GM19455 (cell line): ENCODE results near the gene PAPOLA.

Source experiments
- ATAC-seq: cut with Tn5 transposase; IDR thresholded peaks from one replicate; pipeline ENCODE4 v1.9.1; 2021; ENCODE audit not compliant: unreplicated experiment

The PAPOLA gene

DNA sequence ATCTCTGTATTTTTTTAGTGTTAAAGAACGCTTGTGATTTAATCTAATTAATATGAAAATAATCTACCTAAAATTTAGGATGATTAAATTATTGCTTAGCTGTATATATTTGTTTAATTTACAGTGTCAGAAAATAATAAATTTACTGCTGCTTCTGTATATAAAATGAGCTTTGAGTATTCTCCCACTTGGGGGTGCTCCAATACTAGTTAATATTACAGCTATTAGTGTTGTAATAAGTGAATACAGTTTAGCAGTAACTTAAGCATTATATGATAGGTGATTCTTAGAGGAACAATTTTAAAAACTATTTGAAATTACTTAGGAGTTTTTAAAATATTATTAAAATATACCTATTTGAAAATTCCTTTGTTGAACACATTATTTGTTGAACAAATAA, 62.2 kb downstream of the PAPOLA start:
- ATAC-seq = no peak

DNA sequence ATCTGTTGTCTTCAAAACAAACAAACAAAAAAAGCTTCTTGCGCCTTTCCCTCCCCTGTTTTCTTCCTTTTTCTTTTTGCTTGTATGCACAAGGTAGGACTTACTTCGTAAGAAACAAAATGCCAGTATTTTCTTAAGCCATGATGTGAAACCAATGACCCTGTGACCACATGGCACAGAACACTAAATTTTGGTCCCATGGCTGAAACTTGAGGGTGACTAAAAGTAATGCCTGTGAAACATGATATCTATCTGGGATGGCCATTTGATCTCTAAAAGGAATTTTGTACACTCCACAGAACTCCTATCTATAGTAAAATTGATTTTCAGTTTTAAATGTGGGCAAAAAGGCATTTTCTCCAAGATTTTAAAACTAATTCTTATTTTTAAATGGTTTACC, 63.6 kb downstream of the PAPOLA start:
- no peak for ATAC-seq

DNA sequence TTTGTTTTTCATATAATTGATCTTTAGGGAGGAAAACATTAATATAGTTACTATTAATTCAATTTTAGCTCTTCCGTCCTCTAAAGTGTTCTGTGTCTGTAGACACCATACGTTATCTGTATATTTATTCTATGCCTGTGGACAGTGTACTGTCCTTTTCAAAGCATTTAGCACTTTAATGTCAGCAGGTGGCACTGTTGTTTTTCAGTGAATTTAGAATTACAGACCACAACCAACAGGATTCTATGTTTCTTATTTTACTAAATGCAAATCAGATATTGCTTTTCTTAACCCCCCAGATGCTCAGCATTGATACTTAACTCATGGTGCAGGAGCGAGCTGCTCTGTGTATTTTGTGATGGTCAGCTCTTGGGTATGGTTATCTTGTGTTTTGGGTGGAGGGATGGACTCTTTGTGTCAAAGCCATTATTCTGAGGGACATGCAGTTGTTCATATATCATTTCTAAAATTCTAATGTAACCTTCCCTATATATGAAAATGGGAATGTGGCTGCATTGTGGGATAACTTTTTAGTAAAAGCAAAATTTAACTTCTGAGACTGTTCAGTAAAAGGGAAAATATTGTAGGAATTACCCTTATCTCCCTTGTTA, 65.2 kb downstream of the PAPOLA start:
- ATAC-seq = peak; percentile 72

DNA sequence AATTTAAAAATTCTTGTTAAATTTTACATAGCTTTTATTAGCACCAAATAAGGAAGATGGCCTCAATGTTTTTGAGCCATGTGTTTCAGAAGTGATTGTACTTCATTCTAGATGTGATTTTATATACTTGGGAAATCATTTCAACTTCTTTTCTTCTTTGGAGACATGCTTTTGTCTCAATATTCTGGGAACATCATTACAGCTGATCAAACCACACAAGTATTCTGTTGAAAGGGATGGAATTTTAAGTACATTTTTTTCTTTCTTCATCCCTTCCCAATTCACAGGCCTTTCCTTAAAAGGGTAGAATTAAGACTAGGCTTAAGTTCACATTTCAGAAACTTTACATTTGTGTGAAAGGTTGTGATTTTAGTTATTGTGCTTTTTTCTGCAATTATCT, 66.4 kb downstream of the PAPOLA start:
- no peak for ATAC-seq

DNA sequence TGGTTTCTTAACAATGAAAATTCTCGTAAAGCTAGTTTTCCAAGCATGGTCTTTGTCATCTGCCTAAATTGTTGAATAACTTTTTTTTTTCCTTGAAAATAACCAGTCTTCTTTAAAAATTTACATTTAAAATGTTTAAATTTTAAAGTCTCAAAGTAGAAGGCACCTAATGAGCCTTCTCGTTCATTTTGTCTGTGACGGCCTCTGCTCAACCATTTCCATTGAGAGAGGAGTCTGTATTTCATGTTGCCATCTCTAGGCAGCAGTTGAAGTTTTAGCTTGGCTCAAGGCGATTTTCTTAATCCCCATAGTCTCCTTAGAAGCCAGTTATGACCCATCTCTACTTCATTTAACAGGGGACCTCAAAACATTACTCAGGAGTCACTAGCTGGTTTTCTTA, 69.1 kb downstream of the PAPOLA start:
- no peak for ATAC-seq

DNA sequence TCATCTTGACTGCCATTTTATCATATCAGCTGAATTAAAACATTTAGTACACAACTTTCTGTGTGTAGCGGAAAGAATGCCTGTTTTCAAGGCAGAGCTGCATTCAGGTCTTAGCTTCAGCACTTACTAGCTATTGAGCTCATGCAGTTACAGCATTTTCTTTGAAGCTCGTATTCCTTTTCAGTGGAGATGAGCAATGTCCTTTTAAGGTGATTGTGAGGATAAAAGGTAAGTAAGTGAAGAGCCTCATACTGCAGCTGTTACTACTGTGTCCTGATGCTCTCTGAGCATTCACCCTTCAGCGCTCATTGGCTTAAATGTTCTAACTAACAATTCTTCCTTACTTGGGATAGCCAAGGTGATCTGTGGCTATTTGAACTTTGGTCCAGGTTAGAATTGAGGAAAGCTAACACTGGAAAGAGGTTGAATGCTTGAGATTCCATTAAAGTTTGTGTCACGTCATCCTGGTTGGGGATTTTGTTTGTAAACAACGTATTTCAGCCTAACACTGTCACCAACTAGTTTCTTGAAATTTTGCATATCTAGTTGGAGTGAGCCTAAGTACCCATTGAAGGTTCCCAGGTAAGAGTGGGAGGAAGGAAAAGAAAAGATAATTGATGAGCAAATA, 71.4 kb downstream of the PAPOLA start:
- ATAC-seq = no peak

DNA sequence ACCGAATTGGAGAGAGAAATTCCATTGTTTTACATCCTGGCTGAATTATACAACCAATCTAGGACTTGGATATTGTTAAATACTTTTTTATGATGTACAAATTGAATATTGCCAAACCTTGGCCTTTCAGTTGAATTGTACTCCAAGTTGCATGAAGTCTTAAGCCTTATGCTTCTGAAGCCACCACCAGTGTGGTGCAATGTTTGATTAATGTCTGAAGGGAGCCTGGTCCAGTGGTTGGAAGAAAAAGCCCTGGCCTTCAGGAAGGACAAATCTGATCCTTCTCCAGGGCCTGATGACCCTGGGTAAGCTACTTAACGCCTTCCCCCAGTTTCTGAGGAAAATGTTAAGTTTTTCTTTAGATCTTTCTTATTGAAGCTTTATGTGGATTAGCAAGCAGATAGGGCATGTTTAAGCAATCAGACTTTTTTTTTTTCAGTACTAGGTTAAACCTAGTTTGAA, 72.0 kb downstream of the PAPOLA start:
- ATAC-seq = no peak

DNA sequence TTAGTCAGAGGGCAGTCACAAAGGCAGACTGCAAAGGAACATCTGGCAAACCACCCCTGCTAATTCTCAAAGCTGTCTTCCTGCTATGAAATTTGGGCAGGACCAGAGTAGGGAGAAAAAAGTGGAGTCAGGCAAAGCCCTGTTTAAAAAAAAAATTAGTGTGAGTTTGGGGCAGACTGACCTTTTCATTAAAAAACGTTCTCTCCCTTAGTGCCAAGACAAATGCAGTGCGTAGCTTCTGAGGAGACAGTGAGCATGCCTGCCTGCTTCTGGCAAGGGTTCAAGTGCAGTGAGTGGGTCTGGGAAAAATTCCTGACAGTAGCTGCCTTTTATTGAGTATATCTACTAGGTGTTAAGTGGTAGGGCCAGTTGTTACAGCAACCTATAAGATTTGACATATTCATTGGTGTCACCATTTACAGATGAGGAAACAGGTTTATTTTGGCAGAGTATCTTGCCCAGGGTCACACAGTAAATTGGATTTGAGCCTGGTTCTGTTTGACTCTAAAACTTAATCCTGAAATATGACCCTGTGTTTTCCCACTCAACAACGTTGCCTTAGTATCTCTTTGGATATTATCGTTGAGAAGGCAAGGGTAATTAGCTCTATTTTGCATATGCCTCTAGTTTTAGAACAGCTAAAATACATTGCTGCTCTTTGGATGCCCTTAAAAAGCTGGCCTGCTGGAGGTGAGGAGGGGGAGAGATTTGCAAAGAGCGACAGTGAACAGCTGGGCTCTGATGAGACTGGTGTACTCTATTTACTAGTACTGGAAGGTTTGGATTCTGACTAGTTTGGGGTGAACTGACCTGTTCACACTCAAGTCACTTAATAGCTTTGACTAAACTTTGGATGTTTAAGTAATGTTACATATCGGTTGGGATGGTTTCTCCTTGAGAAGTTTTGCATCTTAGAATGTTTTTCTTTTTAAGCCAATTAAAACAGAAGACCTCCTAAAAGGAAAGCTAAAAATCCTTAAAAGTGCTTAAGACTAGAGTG, 72.8 kb downstream of the PAPOLA start:
- no peak for ATAC-seq

DNA sequence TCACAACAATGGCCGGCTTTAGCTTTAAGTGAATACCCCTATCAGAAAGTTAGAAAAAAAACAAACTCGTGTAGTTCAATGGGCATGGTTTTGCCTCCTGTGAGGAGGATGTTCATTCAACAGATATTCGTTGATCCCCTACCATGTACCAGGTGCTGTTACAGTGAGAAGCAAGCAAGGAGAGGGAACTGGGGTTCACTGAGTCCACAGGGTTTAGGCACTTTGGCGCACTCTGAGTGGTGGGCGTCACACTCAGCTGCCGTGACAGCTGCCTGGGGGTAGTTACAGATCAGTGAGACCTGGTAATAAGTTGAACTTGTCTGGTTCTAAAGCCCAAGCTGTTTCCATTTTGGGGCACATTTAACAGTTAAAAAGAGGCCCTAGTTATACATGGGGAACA, 74.2 kb downstream of the PAPOLA start:
- ATAC-seq = no peak

DNA sequence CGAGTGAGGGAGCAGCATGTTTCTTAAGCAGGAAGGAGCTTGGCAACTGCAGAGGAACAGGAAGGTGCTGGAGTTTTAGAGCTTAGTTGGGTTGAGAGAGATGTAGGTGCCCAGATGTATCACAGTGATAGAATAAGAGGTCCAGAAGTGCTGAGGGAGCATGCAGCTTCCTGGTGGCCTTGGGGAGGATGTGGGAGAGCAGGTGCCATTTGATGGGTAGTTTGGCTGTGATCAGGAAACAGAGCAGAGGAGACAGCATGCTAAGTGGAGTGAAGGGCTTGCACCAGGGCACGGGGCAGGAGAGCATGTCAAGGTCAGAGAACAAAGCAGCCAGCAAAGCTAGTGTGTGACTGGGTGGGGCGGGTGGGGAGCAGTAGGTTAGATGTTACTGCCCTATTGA, 74.8 kb downstream of the PAPOLA start:
- no peak for ATAC-seq

DNA sequence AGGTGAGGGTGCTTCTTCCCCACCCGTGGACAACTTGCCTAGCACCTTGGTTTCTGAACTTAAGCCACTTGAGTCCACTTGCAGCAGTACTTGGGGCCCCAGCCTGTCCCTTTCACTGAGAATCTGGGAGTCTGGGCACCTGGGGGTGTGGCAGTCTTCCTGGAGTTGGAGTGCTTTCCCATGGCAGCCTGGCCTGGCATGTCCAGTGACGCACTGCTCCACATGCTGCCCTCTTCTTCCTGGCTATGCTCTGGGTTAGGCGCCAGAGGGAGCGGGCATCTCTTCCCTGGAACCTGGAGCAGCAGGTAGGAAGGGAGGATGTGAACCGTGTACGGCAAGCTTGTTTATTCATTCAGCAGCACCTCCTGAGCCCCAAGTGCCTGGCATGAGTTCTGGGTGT, 76.4 kb downstream of the PAPOLA start:
- ATAC-seq = no peak

DNA sequence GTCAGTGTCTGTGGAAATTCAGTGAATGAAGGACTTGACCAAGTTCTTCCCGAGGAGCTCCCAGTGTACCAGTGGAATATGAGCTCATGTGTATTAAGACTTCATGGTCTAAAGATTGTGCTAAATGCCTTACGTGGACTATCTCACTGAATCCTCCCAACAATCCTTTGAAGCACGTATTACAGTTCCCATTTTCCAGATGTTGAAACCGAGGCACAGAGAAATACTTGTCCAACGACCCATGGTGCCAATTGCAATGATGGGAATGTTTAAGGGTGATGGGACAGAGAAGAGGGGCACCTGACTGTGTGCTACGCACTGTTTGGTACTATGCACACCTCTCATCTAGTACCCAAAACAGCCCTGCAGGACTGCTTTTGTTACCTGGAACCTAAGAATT, 77.2 kb downstream of the PAPOLA start:
- no peak for ATAC-seq

DNA sequence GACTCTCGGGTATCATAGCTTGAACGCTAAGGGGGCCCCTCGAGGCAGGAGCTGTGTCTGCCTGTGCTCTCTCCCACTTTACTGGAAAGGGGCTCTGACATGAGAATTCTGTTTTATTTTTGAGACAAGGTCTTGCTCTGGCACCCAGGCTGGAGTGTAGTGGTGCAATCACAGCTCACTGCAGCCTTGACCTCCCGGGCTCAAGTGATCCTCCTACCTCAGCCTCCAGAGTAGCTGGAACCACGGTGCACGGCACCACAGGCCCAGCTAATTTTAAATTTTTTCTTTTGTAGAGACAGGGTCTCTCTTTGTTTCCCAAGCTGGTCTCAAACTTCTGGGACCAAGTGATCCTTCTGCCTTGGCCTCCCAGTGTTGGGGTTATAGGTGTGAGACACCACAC, 77.7 kb downstream of the PAPOLA start:
- no peak for ATAC-seq

DNA sequence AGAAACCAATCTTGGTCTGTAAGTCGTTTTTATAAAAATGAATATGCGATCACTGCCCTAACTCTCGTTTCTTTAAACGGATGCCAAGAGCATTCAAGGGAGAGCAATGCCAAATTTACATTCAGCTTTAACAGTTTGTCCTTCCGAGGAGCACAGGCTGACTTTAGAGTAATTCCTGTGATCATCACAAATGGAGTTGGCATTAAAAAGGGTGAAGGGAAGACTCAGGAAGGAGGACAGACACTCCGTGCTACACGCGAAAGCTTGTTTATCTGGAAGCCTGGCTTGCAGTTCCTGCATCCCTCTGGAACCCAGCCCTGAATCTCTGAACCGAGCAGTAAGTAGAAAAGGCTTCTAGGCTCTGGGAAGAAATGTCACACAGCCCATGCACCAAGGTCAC, 78.4 kb downstream of the PAPOLA start:
- no peak for ATAC-seq

DNA sequence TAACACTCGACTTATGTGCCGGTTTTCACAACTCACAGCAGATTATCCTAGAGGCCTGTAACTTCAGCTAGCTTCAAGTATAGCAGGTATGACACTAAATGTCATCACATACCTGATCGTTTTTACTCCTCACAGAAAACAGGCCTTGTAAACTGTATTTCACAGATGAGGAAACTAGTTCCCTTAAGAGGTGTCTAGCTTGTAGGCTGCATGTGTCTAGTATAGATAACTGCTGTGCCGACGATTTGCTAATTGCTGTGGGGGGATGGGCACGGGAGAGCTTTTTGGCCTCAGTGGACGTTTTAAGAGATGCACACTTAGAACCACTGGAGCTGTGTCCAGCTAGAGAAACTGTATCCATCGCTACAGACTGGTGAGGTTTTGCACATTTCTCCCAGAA, 78.8 kb downstream of the PAPOLA start:
- no peak for ATAC-seq

DNA sequence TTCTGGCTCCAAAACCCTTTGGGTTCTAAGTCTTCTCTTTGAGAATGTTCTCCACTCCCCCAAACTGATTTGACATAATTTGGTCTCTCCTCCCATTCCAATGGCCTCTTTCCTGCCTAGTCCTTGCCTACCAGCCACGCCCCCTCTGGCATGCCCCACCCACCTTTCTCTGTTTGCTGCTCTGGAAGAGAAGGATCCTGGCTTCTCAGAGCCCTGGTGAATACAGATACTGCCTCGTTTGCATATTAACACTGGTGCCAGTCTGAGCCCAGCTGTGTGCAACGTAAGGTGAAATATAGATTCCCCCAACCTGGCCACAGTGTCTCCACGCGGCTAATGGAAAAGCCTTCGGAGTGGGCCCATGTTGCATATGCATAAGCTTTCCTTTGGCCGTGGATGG, 79.7 kb downstream of the PAPOLA start:
- no peak for ATAC-seq

DNA sequence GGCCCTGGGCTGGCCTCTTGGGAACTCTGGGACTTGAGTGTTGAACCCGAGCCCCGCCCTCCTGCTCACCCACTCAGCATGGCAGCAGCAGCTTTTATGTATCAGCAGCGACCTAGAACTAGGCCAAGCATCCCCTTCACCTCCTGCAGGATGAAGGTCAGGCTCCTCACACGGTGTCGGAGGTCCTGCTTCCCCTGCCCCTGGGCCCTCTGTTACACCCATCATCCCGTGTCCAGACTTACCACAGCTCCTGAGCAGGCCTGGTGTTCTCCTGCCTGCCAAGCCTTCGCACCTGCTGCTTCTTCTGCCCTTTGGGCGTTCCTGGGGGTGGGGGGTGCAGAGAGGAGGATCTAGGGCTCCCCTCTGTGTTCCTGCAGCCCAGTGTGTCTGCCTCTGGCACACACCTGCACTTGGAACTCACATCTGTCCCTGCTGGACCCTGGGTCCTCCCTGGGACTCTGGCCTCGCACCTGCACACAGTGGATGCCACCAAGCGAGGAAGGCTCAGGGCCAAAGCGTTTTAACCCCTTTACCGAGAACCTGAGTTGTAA, 80.3 kb downstream of the PAPOLA start:
- ATAC-seq = no peak

DNA sequence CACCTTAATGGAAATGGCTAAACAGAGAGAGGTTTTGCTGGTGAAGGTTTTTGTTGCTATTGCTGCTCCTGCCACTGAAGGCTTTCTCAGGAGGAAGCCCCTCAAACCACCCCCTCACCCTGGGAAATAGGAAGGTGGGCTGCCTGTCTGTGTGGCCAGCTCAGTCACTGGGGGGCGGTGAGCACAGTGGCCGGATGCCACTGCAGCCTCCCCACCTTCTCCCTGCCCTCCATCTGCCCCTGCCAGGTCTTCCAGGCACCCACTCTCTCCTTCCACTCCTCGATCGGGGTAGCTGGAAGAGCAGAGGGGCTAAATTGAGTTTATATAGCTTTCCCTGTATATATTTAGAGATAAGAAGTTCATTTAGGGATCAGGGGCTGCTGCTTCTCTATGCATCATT, 80.8 kb downstream of the PAPOLA start:
- no peak for ATAC-seq

DNA sequence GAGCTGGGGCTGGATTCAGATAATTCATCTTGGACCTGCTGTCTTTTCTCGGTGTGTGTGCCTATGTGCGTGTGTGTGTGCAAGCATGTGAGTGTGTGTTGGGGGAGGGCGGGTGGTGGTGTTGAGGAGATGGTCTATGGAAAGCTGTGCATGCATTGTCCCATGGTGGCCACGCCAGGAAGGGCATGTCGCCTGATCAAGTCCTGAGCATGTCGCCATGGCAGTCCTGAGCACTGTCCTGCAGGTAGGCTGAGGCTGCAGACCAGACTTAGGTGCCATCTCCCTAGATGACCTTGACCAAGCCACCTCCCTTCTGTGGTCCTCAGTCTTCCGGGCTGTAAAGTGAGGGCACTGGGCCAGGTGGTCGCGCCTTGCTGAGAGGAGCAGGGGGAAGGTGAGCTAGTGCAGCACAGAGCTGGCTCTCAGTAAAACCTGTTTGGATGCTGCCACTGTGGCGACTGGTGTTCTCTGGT, 81.4 kb downstream of the PAPOLA start:
- ATAC-seq = no peak

DNA sequence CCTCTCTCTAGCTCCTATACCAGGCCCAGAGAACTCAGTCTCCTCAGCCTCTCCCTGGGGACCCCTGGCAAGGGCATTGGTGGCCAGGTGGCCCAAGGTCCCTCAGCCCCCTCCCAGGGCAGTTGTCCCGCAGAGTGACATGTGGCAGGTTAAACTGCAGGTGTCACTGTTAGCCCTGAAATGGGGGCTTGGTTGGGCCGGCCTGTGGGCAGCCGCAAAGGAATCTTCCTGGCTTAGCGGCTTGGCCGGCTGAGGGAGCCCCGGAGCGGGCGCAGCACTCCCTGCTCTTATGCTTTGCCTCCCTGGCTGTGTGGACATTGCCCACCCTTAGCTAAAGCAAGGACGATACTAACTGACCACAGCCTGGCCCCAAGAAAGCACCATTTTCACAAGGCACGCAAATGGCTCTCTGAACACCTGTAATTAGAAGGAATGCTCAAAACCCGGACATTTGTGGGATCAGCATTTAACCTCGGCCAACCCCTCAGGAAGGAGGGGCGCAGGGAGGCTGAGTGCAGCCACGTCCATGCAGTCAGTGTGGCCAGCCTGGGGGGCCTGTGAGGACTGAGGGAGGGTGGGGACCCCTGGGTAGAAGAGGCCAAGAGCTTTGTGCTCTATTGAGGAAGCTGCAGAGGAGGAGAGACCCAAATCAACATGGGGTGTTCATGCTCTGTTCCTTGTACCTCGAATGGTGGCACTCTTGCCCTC, 82.2 kb downstream of the PAPOLA start:
- ATAC-seq = peak; percentile 67
